ENCODE data around the gene ACTMAP.
"Not testable (repeated sequence)": the region's sequence is repeated elsewhere in the genome, so short reads cannot be mapped to it uniquely, and the experiment has no call there.

ACTMAP gene

DNA sequence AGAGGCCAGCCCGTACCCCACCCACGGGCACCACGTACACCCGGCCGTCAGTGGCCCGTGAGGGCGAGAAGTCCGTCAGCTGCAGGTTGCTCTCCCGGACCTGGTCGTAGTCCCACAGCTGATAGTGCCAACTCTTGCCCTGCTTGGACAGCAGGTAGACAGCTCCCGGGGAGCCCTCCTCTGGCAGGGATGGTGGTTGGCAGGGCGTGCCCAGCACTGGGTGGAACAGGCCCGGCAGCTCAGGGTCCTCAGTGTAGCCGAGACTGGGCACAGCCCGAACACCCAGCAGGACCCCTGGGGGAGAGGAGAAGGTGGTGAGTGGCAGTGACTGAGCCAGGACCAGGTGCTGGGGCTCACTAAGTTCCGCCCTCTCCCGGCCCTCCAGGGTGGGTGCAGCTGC is 7.8 kb downstream of the ACTMAP start:
- DNase-seq: no peak

DNA sequence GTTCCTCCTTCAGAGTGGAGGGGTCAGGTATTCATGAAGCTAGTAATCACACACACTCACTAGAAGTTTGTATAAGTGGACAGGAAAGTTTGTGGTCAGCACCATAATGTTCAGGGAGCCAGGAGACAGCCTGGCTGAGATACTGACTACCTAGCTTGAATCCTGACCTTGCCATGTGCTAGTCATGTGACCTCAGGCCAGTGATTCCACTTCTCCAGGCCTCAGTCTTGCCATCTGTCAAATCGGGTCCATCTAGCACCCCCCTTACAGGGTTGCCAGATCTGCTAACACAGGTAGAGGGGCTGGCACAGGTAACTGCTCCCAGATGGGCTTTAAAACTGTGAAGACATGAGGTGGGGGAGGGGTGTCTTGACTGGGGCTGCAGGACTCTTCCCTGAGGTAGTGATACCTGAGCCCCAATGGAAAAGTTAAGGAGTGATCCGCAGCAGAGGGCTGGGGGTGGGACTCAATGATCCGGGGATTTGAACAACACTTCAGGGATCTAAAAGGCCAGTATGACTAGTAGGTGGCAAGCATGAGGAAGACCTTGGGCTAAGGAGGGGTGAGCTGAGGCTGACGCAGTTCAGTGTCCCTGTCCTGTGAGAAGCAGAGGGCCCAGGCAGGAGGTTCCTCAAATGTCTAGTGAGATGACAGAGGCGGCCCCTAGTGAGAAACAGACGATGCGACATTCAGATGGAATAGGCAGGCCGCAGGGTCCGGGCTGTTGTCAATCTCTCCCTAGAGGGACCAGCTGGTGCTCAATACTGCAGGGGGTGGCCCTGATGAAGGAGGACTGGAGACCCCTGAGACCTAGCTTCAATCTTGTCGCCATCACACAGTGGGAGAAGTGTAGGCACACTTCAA is 8.5 kb downstream of the ACTMAP start:
- no peak for DNase-seq

GRCh38 chr19:40740747-40741146 is 9.5 kb downstream of the ACTMAP start:
- no peak for DNase-seq

- DNase-seq: no peak
These were observed 10.2 kb downstream of the ACTMAP start for GRCh38 chr19:40739871-40740703.

DNA sequence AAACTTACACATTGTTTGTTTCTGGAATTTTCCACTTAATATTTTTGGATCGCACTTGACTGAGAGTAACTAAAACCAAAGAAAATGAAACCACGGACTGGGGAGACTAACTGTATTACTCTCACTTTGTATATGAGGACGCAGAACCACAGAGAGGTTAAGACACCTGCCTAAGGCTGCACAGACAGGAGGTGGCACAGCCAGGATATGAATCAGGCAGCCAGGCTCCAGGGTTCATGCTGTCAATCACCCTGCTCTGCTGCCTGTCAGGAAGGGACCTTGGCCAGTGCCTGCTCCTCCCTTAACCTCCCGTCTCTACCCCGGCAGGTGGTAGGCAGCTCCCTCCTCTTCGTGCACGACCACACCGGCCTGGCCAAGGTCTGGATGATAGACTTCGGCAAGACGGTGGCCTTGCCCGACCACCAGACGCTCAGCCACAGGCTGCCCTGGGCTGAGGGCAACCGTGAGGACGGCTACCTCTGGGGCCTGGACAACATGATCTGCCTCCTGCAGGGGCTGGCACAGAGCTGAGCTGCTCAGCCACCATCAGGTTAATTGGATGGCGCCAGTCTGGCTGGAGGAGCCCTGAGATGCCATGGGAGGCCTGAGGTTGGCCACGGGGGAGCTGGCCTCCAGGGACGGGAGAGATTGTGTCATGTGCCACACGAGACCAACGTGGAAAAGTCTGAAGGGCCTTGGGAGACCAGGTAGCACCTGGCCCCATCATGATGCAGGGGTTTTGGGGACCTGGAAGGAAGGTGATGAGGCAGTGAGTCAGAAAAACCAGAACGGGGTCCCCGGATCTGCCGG is 11.0 kb downstream of the ACTMAP start:
- DNase-seq: no peak

DNA sequence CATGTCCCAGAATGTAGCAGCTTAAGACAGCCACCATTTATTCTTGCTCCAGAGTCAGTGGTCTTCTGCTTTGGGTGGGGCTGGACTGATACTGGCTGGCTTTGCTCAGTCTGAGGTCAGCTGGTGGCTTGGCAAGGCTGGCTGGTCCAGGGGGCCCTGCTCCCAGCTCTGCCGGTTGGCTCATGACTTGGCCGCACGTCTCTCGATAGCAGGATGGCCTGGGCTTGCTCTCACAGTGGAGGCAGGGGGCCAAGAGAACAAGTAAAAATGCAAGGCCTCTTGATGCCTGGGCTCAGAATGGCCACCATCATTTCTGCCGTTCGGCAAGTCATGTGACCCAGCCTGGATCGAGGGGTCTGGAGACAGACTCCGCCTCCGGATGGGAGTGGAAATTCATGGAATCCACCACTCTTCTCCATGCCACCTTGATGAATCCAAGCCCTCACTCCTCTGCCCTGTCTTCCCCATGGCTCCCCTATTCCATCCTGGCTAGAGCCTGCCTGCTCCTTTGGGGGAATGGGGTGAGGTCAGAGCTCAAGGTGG is 13.1 kb downstream of the ACTMAP start:
- no peak for DNase-seq

GRCh38 chr19:40736661-40737060 is 13.6 kb downstream of the ACTMAP start:
- DNase-seq: no peak

- DNase-seq: no peak
These were observed 15.1 kb downstream of the ACTMAP start for GRCh38 chr19:40735013-40735771.

GRCh38 chr19:40733149-40733548 is 17.1 kb downstream of the ACTMAP start:
- DNase-seq: no peak

DNA sequence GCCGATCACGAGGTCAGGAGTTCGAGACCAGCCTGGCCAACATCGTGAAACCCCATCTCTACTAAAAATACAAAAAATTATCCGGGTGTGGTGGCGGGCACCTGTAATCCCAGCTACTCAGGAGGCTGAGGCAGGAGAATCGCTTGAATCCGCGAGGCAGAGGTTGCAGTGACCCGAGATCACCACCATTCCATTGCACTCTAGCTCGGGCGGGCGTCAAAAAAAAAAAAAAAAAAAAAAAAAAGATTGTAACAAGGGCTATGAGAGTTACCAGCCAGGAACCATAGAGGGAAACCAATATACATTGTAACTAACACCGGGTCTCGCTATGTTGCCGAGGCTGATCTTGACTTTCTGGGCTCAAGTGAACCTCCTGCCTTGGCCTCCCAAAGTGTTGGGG is 18.0 kb downstream of the ACTMAP start:
- DNase-seq: not testable (repeated sequence)

DNA sequence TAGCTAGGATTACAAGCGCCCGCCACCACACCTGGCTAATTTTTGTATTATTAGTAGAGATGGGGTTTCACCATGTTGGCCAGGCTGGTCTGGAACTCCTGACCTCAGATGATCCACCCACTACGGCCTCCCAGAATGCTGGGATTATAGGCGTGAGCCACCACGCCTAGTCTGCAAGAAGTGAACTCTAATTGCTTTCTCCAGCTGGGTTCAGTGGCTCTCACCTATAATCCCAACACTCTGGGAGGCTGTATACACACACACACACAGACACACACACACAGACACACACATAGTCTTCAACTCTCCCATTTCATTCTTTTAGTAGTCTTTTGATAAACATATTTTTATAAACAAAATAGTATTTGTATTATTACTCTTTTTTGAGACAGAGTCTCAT is 20.2 kb downstream of the ACTMAP start:
- DNase-seq: not testable (repeated sequence)

- no peak for DNase-seq
These were observed 24.0 kb downstream of the ACTMAP start for GRCh38 chr19:40726279-40726678.

DNA sequence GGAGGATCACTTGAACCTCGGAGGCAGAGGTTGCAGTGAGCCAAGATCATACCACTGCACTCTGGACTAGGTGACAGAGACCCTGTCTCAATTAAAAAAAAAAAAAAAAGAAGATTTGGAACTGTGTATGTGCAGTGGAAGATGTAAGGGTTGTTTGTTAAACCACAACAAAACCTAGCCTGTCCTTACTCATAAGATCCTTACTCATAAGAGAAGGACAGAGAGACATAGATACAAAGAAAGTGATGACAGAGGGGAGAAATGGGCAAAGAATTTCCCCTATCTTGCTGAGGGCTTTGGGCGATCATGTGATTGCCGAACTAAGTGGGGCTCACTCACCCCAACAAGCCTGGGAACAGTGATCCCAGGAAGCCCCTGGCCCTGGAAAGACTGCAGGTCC is 25.4 kb downstream of the ACTMAP start:
- DNase-seq: no peak

- DNase-seq: no peak
These were observed 26.0 kb downstream of the ACTMAP start for GRCh38 chr19:40724315-40724714.

DNA sequence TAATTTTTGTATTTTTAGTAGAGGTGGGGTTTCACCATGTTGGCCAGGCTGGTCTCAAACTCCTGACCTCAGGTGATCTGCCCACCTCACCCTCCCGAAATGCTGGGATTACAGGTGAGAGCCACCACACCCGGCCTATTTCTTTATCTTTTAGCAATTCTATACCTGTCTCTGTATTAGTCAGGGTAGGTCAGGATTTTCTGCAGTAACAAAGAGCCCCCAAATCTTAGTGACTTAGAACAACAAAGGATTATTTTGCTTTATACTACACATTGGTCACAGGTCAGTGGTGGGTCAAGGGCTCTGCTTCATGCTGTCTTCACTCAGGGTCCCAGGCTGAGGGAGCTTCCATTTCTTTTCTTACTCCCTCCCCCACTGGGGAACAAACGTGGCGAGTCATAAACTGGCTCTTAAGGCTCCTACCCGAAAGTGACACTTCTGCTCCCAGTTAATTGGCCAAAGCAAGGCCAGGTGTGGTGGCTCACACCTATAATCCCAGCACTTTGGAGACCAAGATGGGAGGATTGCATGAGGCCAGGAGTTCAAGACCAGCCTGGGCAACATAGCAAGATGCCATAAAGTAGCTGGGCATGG is 26.5 kb downstream of the ACTMAP start:
- no peak for DNase-seq

DNA sequence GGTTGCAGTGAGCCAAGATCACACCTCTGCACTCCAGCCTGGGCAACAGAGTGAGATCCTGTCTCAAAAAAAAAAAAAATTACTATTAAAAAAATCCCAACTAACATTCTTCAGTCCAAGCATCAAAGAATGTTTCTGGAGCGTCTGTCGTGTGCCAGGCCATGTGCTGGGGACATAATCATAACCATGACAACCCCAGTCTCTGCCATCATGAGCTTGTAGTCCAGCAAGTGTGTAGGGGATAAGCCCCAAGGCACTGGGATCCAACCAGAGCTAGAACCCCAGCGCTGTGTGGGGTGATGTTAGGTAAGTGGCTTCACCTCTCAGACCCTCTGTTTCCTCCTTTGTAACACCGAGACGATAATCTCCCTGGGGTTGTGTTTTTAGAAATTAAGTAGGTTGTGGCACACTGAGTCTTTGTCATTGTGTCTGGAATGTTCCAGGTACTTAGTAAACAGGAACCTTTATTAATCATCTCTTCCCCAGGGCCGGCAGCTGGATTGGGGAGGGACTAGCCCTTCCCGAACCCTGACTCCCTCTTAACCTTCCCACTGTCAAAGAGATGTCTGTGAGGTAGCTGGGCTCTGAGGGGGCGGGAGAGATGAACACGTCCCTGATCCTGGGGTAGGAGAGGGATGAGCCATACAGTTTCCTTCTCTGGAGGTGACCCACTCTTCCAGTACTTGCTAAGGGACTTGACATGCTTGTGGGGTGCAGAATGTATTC is 28.2 kb downstream of the ACTMAP start:
- no peak for DNase-seq

DNA sequence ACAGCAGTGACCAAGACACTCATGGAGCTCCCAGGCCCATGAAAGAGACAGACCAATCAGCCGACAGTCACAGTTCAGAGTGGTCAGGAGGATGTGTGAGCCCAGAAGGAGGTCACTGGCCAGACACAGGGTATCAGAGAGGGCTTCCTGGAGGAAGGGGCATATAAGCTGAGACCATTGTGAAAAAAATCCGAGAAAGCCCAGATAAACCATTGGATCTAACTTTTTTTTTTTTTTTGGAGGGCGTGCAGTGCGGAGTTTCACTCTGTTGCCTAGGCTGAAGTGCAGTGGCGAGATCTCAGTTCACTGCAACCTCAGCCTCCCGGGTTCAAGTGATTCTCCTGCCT is 29.2 kb downstream of the ACTMAP start:
- no peak for DNase-seq

- no peak for DNase-seq
These were observed 30.8 kb downstream of the ACTMAP start for GRCh38 chr19:40719414-40719894.

GRCh38 chr19:40718774-40719391 is 31.4 kb downstream of the ACTMAP start:
- DNase-seq: no peak

Measured in NCI-H524 treated with DMSO at 0.1 percent for 48 hours (cell line).